Panc1 (cell line): ENCODE measurements around the gene CENPP. TPM values are rescaled to one million over a fixed set of nuclear protein-coding genes. Genes with fewer than 3 reads are reported as not detected.

Experiments used
- ATAC-seq: fragments of 200-7000 bp; cut with Tn5 transposase; 2 replicates; pipeline ENCODE4 v1.9.1; 2020; ENCODE audit warnings: mild to moderate bottlenecking, moderate library complexity
- BruUV-seq: library from RNA; stranded (reverse); fragments of 400-500 nt; replicated peaks from 2 replicates; lab custom pipeline; 2021; lab: Mats Ljungman, UMichigan
- CTCF ChIA-PET: fragments of 300-600 bp; sonication (Branson Sonifier 250); formaldehyde crosslinking; loops from one replicate; lab custom pipeline; 2022; ENCODE audit warnings: antibody characterized with exemption; lab: Charles Lee
- POLR2A ChIA-PET: fragments of 300-600 bp; sonication (Branson Sonifier 250); formaldehyde crosslinking; loops from one replicate; lab custom pipeline; 2022; ENCODE audit warnings: antibody characterized with exemption; lab: Charles Lee
- DNase-seq: peaks from one replicate; pipeline ENCODE4 v3.0.0-alpha.2; 2010; ENCODE audit warnings: low read depth, low spot score
- H3K27ac ChIP-seq: 2 replicates; pipeline ENCODE4 v1.5.1; 2011; ENCODE audit warnings: mild to moderate bottlenecking, low read length, inconsistent platforms
- H3K27me3 ChIP-seq: fragments of 200-500 bp; sonication (Bioruptor generic); 2 replicates; pipeline ENCODE4 v1.6.0; 2014; ENCODE audit warnings: low read length, inconsistent platforms; ENCODE audit not compliant: control insufficient read depth, insufficient read depth
- H3K36me3 ChIP-seq: fragments of 200-500 bp; sonication (Bioruptor generic); 2 replicates; pipeline ENCODE4 v1.5.1; 2014; ENCODE audit warnings: inconsistent platforms, mild to moderate bottlenecking, low read length, moderate library complexity; ENCODE audit not compliant: control insufficient read depth, insufficient read depth
- H3K4me1 ChIP-seq: 2 replicates; pipeline ENCODE4 v1.5.1; 2011; ENCODE audit warnings: inconsistent platforms, mild to moderate bottlenecking, low read length, moderate library complexity; ENCODE audit not compliant: control insufficient read depth, insufficient read depth
- H3K4me3 ChIP-seq, 2 experiments: 2 replicates each; pipeline ENCODE4 v1.5.1; 2011 to 2012; ENCODE audit warnings: low read depth in 2 of 2, low read length in 2 of 2, mild to moderate bottlenecking in 2 of 2, inconsistent platforms in 1 of 2, moderate library complexity in 1 of 2
- H3K9me3 ChIP-seq: fragments of 200-500 bp; sonication (Bioruptor generic); 2 replicates; pipeline ENCODE4 v1.5.1; 2014; ENCODE audit warnings: low read depth, mild to moderate bottlenecking, inconsistent platforms, low read length, moderate library complexity; ENCODE audit not compliant: control insufficient read depth, insufficient read depth
- CTCF ChIP-seq: fragments of 450-650 bp; IDR thresholded peaks from 2 replicates; pipeline ENCODE4 v1.5.1; 2017; ENCODE audit warnings: mild to moderate bottlenecking
- POLR2AphosphoS5 ChIP-seq: IDR thresholded peaks from 2 replicates; pipeline ENCODE4 v1.6.1; 2012; ENCODE audit warnings: mild to moderate bottlenecking, low read depth, low read length, moderate library complexity
- SIN3A ChIP-seq: IDR thresholded peaks from 2 replicates; pipeline ENCODE4 v1.6.1; 2012; ENCODE audit warnings: low read depth, mild to moderate bottlenecking, low read length, moderate library complexity, borderline replicate concordance; ENCODE audit not compliant: insufficient read depth
- TCF7L2 ChIP-seq: IDR thresholded peaks from 2 replicates; pipeline ENCODE4 v1.6.1; 2011; ENCODE audit warnings: mild to moderate bottlenecking, low read depth, low read length, inconsistent platforms
- in situ Hi-C: cut with HindIII; loops from 2 replicates; pipeline ENCODE4 v1.10.0; 2016; ENCODE audit warnings: low sequenced_read_pairs, low pct_unique_long_range_greater_than_20kb
- intact Hi-C: fragments of 100-400 bp; cut with micrococcal nuclease; formaldehyde crosslinking; loops from one replicate; pipeline ENCODE4 v1.10.0; 2022; ENCODE audit not compliant: unreplicated experiment
- total RNA-seq: library from RNA; stranded (reverse); gene quantifications from one replicate; pipeline ENCODE4 v1.2.1, GENCODE V29; 2021; ENCODE audit not compliant: unreplicated experiment
- TF ChIP-seq, protein P1 (sequence below), 2 experiments: IDR thresholded peaks; 2 replicates each; pipeline ENCODE4 v1.6.1; 2011 to 2012; ENCODE audit warnings: low read depth in 2 of 2, control low read depth in 1 of 2, low read length in 1 of 2, mild to moderate bottlenecking in 1 of 2, moderate library complexity in 1 of 2; ENCODE audit not compliant: insufficient read depth in 1 of 2

The CENPP gene
- total RNA-seq, 1 experiment from 2014 or later: 6.7 TPM

DNA sequence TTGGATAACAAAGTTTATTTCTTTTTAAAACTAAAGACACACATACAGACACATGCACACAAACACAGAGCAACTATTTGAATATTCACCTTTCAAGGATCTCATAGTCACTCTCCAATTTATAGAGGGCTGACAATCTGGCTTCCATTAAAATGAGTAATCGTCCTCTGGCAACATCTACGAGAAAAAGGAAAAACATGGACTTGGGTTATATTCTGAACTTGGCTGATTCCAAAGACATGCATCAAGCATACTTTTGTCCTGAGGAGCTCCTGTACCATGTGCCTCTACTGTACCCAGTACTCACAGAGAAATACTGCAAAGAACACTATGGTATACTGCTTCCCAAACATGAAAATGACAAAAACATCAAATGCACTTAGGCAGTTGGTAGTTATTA, 47.6 kb upstream of the CENPP start:
- ATAC-seq (no peak), DNase-seq (no peak)
- POLR2A ChIA-PET: interaction anchor here (0.6 kb wide), 1 partner anchor 12 kb away, joined by 4 read pairs; no protein-coding TSS in a partner anchor
- no TSS peak for BruUV-seq
- intact Hi-C loops (no loop called here), in situ Hi-C loops (no loop called here)
- TF ChIP-seq SIN3A (no peak), CTCF (no peak)
- Histone ChIP-seq H3K27ac (no peak overlapping the region), H3K36me3 (peaks cover 57% of the 10 kb centered on the region), H3K9me3 (no peaks in the 10 kb centered on the region), H3K4me3 (no peak overlapping the region), H3K27me3 (no peaks in the 10 kb centered on the region), H3K4me1 (no peaks in the 10 kb centered on the region)
- CTCF ChIA-PET: no interaction called here

- H3K27me3 ChIP-seq: no peaks in the 10 kb centered on the region
- intact Hi-C loops (no loop called here), in situ Hi-C loops (no loop called here)
- H3K4me1 ChIP-seq: no peaks in the 10 kb centered on the region
- ChIA-PET POLR2A (no interaction called here), CTCF (no interaction called here)
- TF ChIP-seq, protein P1, sequence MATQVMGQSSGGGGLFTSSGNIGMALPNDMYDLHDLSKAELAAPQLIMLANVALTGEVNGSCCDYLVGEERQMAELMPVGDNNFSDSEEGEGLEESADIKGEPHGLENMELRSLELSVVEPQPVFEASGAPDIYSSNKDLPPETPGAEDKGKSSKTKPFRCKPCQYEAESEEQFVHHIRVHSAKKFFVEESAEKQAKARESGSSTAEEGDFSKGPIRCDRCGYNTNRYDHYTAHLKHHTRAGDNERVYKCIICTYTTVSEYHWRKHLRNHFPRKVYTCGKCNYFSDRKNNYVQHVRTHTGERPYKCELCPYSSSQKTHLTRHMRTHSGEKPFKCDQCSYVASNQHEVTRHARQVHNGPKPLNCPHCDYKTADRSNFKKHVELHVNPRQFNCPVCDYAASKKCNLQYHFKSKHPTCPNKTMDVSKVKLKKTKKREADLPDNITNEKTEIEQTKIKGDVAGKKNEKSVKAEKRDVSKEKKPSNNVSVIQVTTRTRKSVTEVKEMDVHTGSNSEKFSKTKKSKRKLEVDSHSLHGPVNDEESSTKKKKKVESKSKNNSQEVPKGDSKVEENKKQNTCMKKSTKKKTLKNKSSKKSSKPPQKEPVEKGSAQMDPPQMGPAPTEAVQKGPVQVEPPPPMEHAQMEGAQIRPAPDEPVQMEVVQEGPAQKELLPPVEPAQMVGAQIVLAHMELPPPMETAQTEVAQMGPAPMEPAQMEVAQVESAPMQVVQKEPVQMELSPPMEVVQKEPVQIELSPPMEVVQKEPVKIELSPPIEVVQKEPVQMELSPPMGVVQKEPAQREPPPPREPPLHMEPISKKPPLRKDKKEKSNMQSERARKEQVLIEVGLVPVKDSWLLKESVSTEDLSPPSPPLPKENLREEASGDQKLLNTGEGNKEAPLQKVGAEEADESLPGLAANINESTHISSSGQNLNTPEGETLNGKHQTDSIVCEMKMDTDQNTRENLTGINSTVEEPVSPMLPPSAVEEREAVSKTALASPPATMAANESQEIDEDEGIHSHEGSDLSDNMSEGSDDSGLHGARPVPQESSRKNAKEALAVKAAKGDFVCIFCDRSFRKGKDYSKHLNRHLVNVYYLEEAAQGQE (IDR thresholded peaks at IDR 0.05; ENCODE audit: insufficient read depth in 1 of 2, low read depth in 2 of 2, low read length in 1 of 2): no peak
- TF ChIP-seq TCF7L2 (no peak), SIN3A (no peak), POLR2AphosphoS5 (no peak), CTCF (no peak)
- BruUV-seq: no TSS peak
- H3K9me3 ChIP-seq: no peaks in the 10 kb centered on the region
- peaks cover 55% of the 10 kb centered on the region for H3K36me3 ChIP-seq
- no peak for DNase-seq
- H3K4me3 ChIP-seq: no peak overlapping the region
- ATAC-seq: no peak
- no peak overlapping the region for H3K27ac ChIP-seq
These were observed 46.5 kb upstream of the CENPP start for GRCh38 chr9:92279302-92279701.
